DND-41 (cell line): ENCODE results near the gene MRPL3.

ENCODE experiments used
- ATAC-seq: fragments of 200-7000 bp; cut with Tn5 transposase; 3 replicates; pipeline ENCODE4 v1.9.1; 2021; ENCODE audit warnings: low read depth; ENCODE audit not compliant: insufficient read depth
- DNase-seq: peaks from one replicate; pipeline ENCODE4 v3.0.0-alpha.2; 2020
- H2AFZ ChIP-seq: 2 replicates; pipeline ENCODE4 v1.6.0; 2012; ENCODE audit warnings: low read depth, low read length
- H3K27ac ChIP-seq: 2 replicates; pipeline ENCODE4 v1.5.1; 2012; ENCODE audit warnings: low read length, inconsistent platforms
- H3K27me3 ChIP-seq: fragments of 200-600 bp; sonication (generic); 2 replicates; pipeline ENCODE4 v1.6.0; 2012; ENCODE audit warnings: low read length, mild to moderate bottlenecking, inconsistent platforms; ENCODE audit not compliant: insufficient read depth, poor library complexity
- H3K36me3 ChIP-seq: 2 replicates; pipeline ENCODE4 v1.5.1; 2012; ENCODE audit warnings: low read length, inconsistent platforms; ENCODE audit not compliant: insufficient read depth
- H3K4me1 ChIP-seq: 2 replicates; pipeline ENCODE4 v1.5.1; 2012; ENCODE audit warnings: mild to moderate bottlenecking, low read length; ENCODE audit not compliant: insufficient read depth
- H3K4me2 ChIP-seq: 2 replicates; pipeline ENCODE4 v1.6.0; 2012; ENCODE audit warnings: mild to moderate bottlenecking, moderate library complexity, low read length, inconsistent platforms; ENCODE audit not compliant: insufficient read depth
- H3K4me3 ChIP-seq, 2 experiments: fragments of 200-600 bp in 1 of 2; shearing (Covaris generic) in 1 of 2; 2 replicates each; pipeline ENCODE4 v1.5.1; 2012 to 2016; ENCODE audit warnings: inconsistent platforms in 2 of 2, low read length in 2 of 2, mild to moderate bottlenecking in 2 of 2, low read depth in 1 of 2, moderate library complexity in 1 of 2
- H3K79me2 ChIP-seq: 2 replicates; pipeline ENCODE4 v1.6.0; 2012; ENCODE audit warnings: low read length, inconsistent platforms; ENCODE audit not compliant: insufficient read depth
- H3K9ac ChIP-seq: 2 replicates; pipeline ENCODE4 v1.6.0; 2012; ENCODE audit warnings: low read depth, mild to moderate bottlenecking, inconsistent platforms, low read length, moderate library complexity
- H3K9me3 ChIP-seq: 2 replicates; pipeline ENCODE4 v1.5.1; 2012; ENCODE audit warnings: low read length, moderate library complexity, mild to moderate bottlenecking, inconsistent platforms; ENCODE audit not compliant: insufficient read depth, severe bottlenecking
- H4K20me1 ChIP-seq: 2 replicates; pipeline ENCODE4 v1.6.0; 2012; ENCODE audit warnings: low read length; ENCODE audit not compliant: insufficient read depth
- EZH2 ChIP-seq: IDR thresholded peaks from 3 replicates; pipeline ENCODE4 v1.6.1; 2012; ENCODE audit warnings: borderline replicate concordance, low read depth, mild to moderate bottlenecking, moderate library complexity, low read length, inconsistent platforms; ENCODE audit not compliant: severe bottlenecking
- TF ChIP-seq, protein P1 (sequence below): IDR thresholded peaks from 2 replicates; pipeline ENCODE4 v1.5.1; 2012; ENCODE audit warnings: borderline replicate concordance, low read length, moderate library complexity, mild to moderate bottlenecking; ENCODE audit not compliant: poor library complexity, severe bottlenecking; ENCODE audit errors: extremely low read depth

MRPL3 gene

DNA sequence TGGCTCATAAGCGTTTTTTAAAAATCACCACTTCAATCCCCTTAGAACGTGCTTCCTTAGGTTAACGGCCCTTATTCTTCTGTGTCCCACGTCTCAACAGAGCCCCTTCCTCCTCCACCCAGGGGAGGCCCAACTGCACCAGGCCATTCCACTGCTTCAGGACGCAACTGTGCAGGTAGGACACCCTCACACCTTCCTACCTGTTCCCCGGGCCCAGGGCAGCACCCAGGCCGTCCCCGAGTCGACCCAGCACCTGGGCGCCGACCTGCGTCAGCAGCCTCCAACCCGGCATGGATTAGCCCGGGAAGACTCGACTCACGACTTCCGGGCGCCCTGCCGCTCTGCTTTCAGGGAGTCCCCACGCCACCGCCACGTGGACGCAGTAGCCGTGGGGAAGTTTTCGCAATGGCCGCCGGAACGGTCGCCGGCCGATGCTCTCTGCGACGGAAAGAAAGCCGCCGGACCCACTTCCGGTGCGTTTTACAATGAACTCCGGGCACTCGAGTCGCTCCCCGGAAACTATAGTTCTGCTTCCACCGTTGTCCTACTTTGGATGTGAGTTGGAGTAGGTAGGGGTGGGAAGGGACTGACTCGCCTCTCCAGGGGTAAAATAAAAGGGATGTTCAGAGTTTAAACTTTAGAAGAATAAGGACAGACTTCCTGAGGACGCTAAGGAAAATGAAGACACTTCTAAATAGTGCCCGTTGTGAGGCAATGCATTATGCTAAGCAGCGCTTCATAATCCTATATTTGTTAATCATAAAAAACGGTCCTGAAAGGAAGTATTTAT, at the start of gene MRPL3:
Gene MRPL3 (minus strand): TSS at position 442 of the 790 bp plus-strand sequence. CDS start 150 bp downstream, at position 292.
- no peaks in the 10 kb centered on the region for H4K20me1 ChIP-seq
- peak within 1 kb of the TSS; percentile 82 for H3K9ac ChIP-seq
- no peaks in the 10 kb centered on the region for H3K9me3 ChIP-seq
- peak within 1 kb of the TSS; percentile 85 for H3K27ac ChIP-seq
- peak; percentile 95 for ATAC-seq
- peak within 1 kb of the TSS; percentile 79 to 82 for H3K4me3 ChIP-seq
- peak; percentile 85 for DNase-seq
- H3K4me2 ChIP-seq: peak within 1 kb of the TSS; percentile 97
- H3K27me3 ChIP-seq: no peaks in the 10 kb centered on the region
- H3K79me2 ChIP-seq: peaks cover 43% of the 10 kb centered on the region
- peaks cover 36% of the 10 kb centered on the region for H3K4me1 ChIP-seq
- peak within 1 kb of the TSS; percentile 87 for H2AFZ ChIP-seq
- peaks cover 37% of the 10 kb centered on the region for H3K36me3 ChIP-seq
- TF ChIP-seq EZH2: no peak
- TF ChIP-seq, protein P1, sequence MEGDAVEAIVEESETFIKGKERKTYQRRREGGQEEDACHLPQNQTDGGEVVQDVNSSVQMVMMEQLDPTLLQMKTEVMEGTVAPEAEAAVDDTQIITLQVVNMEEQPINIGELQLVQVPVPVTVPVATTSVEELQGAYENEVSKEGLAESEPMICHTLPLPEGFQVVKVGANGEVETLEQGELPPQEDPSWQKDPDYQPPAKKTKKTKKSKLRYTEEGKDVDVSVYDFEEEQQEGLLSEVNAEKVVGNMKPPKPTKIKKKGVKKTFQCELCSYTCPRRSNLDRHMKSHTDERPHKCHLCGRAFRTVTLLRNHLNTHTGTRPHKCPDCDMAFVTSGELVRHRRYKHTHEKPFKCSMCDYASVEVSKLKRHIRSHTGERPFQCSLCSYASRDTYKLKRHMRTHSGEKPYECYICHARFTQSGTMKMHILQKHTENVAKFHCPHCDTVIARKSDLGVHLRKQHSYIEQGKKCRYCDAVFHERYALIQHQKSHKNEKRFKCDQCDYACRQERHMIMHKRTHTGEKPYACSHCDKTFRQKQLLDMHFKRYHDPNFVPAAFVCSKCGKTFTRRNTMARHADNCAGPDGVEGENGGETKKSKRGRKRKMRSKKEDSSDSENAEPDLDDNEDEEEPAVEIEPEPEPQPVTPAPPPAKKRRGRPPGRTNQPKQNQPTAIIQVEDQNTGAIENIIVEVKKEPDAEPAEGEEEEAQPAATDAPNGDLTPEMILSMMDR: peak; percentile 3

DNA sequence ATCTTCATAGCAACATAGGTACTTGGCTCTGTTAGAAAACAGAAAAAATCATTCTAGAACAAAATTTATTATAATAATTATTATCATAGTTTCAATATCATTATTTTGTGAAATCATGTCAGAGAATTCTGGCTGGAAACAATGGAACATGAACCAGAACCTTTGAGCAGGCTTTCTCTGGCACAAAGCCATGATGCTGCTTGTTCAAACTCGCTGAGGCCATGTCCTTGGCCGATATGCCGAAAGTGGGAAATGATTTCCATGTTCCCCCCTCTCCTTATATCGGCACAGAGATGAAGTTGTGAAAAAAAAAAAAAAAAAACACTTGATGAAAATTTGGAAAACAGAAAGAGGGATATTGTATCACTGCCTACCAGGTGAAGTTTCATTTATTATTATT, 49.0 kb upstream of the MRPL3 start:
- Histone ChIP-seq H2AFZ (no peak overlapping the region), H3K79me2 (no peaks in the 10 kb centered on the region), H3K9ac (no peak overlapping the region), H3K27ac (no peak overlapping the region), H3K4me2 (no peak overlapping the region), H3K4me3 (no peak overlapping the region), H3K36me3 (no peaks in the 10 kb centered on the region), H4K20me1 (no peaks in the 10 kb centered on the region), H3K27me3 (no peaks in the 10 kb centered on the region), H3K9me3 (no peaks in the 10 kb centered on the region), H3K4me1 (no peaks in the 10 kb centered on the region)
- TF ChIP-seq EZH2: no peak
- TF ChIP-seq, protein P1: no peak
- no peak for DNase-seq
- no peak for ATAC-seq

DNA sequence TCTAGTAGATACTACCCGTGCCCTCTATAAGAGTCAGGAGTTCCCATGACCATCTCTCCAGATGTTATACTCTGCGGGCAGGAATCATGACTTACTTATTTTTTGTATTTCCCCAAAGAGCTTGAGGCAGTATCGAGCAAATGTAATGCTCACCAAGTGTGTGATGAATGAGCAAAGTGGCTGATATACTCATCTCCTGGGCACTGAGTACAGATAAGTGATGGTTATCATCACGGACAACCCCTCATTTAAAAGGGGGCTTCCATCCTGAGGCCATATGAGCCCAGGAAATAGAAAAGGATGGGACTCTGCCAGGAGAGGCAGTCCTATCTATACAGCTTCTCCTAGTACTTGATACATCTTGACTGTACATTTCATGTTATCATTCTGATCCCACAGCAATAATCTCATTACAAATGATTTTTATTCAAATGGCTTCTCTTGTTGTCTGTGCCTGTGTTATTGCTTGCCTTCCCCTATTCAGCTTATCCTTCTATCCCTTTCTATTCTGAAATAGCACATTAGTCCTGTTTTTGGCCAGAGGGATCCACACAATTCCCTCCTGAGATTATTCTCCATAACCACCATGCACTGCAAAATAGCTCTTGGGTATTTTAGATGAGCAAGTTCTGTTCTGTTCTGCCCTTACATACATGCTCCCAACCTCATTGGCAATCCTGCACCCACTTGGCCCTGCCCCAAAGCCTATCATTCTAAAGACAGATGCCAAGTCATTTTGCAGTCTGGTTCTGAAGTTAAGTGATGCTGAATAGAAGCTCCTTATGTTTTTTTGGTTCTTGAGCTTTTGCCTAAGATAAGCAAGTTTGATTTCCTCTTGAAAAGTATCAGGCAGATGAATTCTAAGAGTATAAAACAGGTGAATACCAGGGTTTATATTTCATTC, 48.0 kb upstream of the MRPL3 start:
- Histone ChIP-seq H4K20me1 (no peaks in the 10 kb centered on the region), H2AFZ (no peak overlapping the region), H3K4me1 (no peaks in the 10 kb centered on the region), H3K9me3 (no peaks in the 10 kb centered on the region), H3K27me3 (no peaks in the 10 kb centered on the region), H3K4me3 (no peak overlapping the region), H3K4me2 (no peak overlapping the region), H3K27ac (no peak overlapping the region), H3K9ac (no peak overlapping the region), H3K79me2 (no peaks in the 10 kb centered on the region), H3K36me3 (no peaks in the 10 kb centered on the region)
- TF ChIP-seq EZH2: no peak
- TF ChIP-seq, protein P1: no peak
- no peak for DNase-seq
- ATAC-seq: no peak
